GM12873 (cell line): ENCODE results near the gene KITLG.

Source experiments
- CTCF ChIP-seq: IDR thresholded peaks from 2 replicates; pipeline ENCODE4 v1.5.1; 2012; ENCODE audit warnings: low read depth, mild to moderate bottlenecking, moderate library complexity, low read length, control low read depth; ENCODE audit not compliant: insufficient read depth; ENCODE audit errors: missing control alignments

KITLG gene

GRCh38 chr12:88501972-88502938, 78.0 kb downstream of the KITLG start:
- TF ChIP-seq CTCF = no peak

- TF ChIP-seq CTCF = no peak
These were observed 83.3 kb downstream of the KITLG start for GRCh38 chr12:88496891-88497371.

GRCh38 chr12:88496429-88496828, 83.8 kb downstream of the KITLG start:
- no peak for TF ChIP-seq CTCF

- no peak for TF ChIP-seq CTCF
These were observed 85.2 kb downstream of the KITLG start for GRCh38 chr12:88495031-88495430.

GRCh38 chr12:88494520-88494919, 85.8 kb downstream of the KITLG start:
- no peak for TF ChIP-seq CTCF

GRCh38 chr12:88493636-88494035, 86.6 kb downstream of the KITLG start:
- no peak for TF ChIP-seq CTCF

GRCh38 chr12:88490425-88490824, 89.8 kb downstream of the KITLG start:
- no peak for TF ChIP-seq CTCF
